Activated gamma-delta T cell treated with anti-CD3 and anti-CD28 coated beads, Interleukin-2, amount 50 U/mL, for 16 hours (primary cell): Measurements from ENCODE around the gene KLK4.

Experiments used
- DNase-seq: peaks from one replicate; pipeline ENCODE4 v3.0.0-alpha.2; 2020; ENCODE audit warnings: low read depth

The KLK4 gene

GRCh38 chr19:50878851-50879250 is 32.3 kb downstream of the KLK4 start:
- DNase-seq = no peak

- DNase-seq = no peak
Observed at GRCh38 chr19:50877338-50877737, 33.9 kb downstream of the KLK4 start.

GRCh38 chr19:50876456-50876855 is 34.7 kb downstream of the KLK4 start:
- DNase-seq = no peak

GRCh38 chr19:50875795-50876422 is 35.3 kb downstream of the KLK4 start:
- DNase-seq = no peak

- no peak for DNase-seq
Observed at GRCh38 chr19:50874211-50874610, 37.0 kb downstream of the KLK4 start.

- no peak for DNase-seq
Observed at GRCh38 chr19:50873056-50873455, 38.1 kb downstream of the KLK4 start, which contains the start of gene KLK2. Gene KLK2, plus strand, starts transcription at chr19:50873439. Its CDS starts 35 bp downstream, at chr19:50873474.

- DNase-seq = no peak
Observed at GRCh38 chr19:50870417-50871089, 40.6 kb downstream of the KLK4 start.

- DNase-seq = no peak
Observed at GRCh38 chr19:50869479-50869878, 41.7 kb downstream of the KLK4 start.

- DNase-seq = no peak
Observed at GRCh38 chr19:50861496-50862286, 49.5 kb downstream of the KLK4 start.

- no peak for DNase-seq
Observed at GRCh38 chr19:50861010-50861409, 50.2 kb downstream of the KLK4 start.

- no peak for DNase-seq
Observed at GRCh38 chr19:50859849-50860248, 51.3 kb downstream of the KLK4 start.

- DNase-seq = no peak
Observed at GRCh38 chr19:50858886-50859285, 52.3 kb downstream of the KLK4 start.

GRCh38 chr19:50857366-50857765 is 53.8 kb downstream of the KLK4 start:
- no peak for DNase-seq
